Right lobe of liver (tissue), 6 donors: ENCODE data around the gene LCA5L. TPM values are rescaled to one million over a fixed set of nuclear protein-coding genes. Genes with fewer than 3 reads are reported as not detected.
"Not testable (repeated sequence)": the region's sequence is repeated elsewhere in the genome, so short reads cannot be mapped to it uniquely, and the experiment has no call there.

Experiments used
- ATAC-seq, 4 donors: fragments of 200-7000 bp; cut with Tn5 transposase; one replicate each; pipeline ENCODE4 v1.9.1; 2020; ENCODE audit warnings: mild to moderate bottlenecking in 4 of 4, moderate library complexity in 4 of 4
- DNase-seq, 3 donors: peaks; one replicate each; pipeline ENCODE4 v3.0.0-alpha.2; 2020
- H3K27ac ChIP-seq, 3 donors: fragments of 200-600 bp; one replicate each; pipeline ENCODE4 v1.8.0; 2022
- H3K27me3 ChIP-seq, 2 donors: fragments of 200-600 bp; one replicate each; pipeline ENCODE4 v1.8.0; 2022
- H3K36me3 ChIP-seq, 4 donors: fragments of 200-600 bp; sonication (generic) in 1 of 4; one replicate each; pipeline versions ENCODE4 v1.5.1 to v1.8.0; 2017 to 2022; ENCODE audit warnings: control low read depth in 1 of 4
- H3K4me1 ChIP-seq, 4 donors: fragments of 200-600 bp; sonication (generic) in 1 of 4; one replicate each; pipeline versions ENCODE4 v1.5.1 to v1.8.0; 2017 to 2022; ENCODE audit warnings: control low read depth in 1 of 4
- H3K4me3 ChIP-seq, 3 donors: fragments of 200-600 bp; one replicate each; pipeline ENCODE4 v1.8.0; 2022
- H3K9me3 ChIP-seq, 4 donors: fragments of 200-600 bp; sonication (generic) in 1 of 4; one replicate each; pipeline versions ENCODE4 v1.5.1 to v1.8.0; 2017 to 2022; ENCODE audit warnings: control low read depth in 1 of 4
- CTCF ChIP-seq, 4 donors: fragments of 200-600 bp in 3 of 4; fragments of 450-650 bp in 1 of 4; IDR thresholded peaks; one replicate each; pipeline versions ENCODE4 v1.5.1 to v1.8.0; 2016 to 2022; ENCODE audit warnings: antibody characterized with exemption in 4 of 4, mild to moderate bottlenecking in 2 of 4
- POLR2A ChIP-seq: fragments of 450-650 bp; IDR thresholded peaks from one replicate; pipeline ENCODE4 v1.6.1; 2017; ENCODE audit warnings: antibody characterized with exemption, mild to moderate bottlenecking
- WGBS: methylation state at CpG from one replicate; pipeline ENCODE4 v1.1.6; 2018; ENCODE audit warnings: low coverage, low lambda C conversion rate; ENCODE audit not compliant: insufficient coverage; ENCODE audit errors: missing lambda C conversion rate; 5-methylcytosine and 5-hydroxymethylcytosine counted together
- intact Hi-C, 2 donors: fragments of 100-400 bp; cut with DNase I; formaldehyde crosslinking; loops; one replicate each; pipeline versions ENCODE4 v1.11.2 to v1.14.1; 2022
- total RNA-seq, 6 experiments: library from RNA; depleted of rRNA in 2 of 6; stranded (reverse); fragments of >200 nt in 2 of 6; fragmentation: NEBNext Ultra II Directional in 3 of 6; extraction: Animal tissue kit (Norgen Biotek cat#: 25700) in 3 of 6; gene quantifications; one replicate each; pipeline versions ENCODE4 v1.1.0 to v1.2.4, GENCODE V29; 2016 to 2023
- donor health status: DM: no; HTN: yes; CAD: no.
- donor health status: DM: no; HTN: no; CAD: no.
- donor health status: DM: no; HTN: no; CAD: no.
- donor health status: DM: no; HTN: yes; CAD: no.
- donor health status: DM: no; HTN: yes; CAD: no.

LCA5L gene
- total RNA-seq, 6 experiments from 2014 or later, result 0.54 to 2.8 (median 1.1) TPM

- no peak for TF ChIP-seq POLR2A
- TF ChIP-seq CTCF (IDR thresholded peaks at IDR 0.05), result no peak
- Histone ChIP-seq H3K27ac (no peak overlapping the region), H3K9me3 (no peaks in the 10 kb centered on the region), H3K27me3 (no peaks in the 10 kb centered on the region), H3K36me3 (no peaks in the 10 kb centered on the region), H3K4me3 (no peak overlapping the region), H3K4me1 (no peaks in the 10 kb centered on the region)
- DNase-seq (no peak), ATAC-seq (no peak)
- WGBS, result 100% methylated on average over 2 of the region's 2 CpGs
- intact Hi-C loops, result no loop called here
Observed at GRCh38 chr21:39429445-39429844, 16.1 kb downstream of the LCA5L start.

- TF ChIP-seq POLR2A (no peak), CTCF (IDR thresholded peaks at IDR 0.05) (no peak)
- Histone ChIP-seq H3K36me3 (no peaks in the 10 kb centered on the region), H3K4me1 (no peaks in the 10 kb centered on the region), H3K9me3 (no peaks in the 10 kb centered on the region), H3K4me3 (no peak overlapping the region), H3K27ac (no peak overlapping the region), H3K27me3 (no peaks in the 10 kb centered on the region)
- intact Hi-C loops, result no loop called here
- no peak for DNase-seq
- ATAC-seq, result no peak
- 70% methylated on average over 5 of the region's 5 CpGs for WGBS
Observed at GRCh38 chr21:39422527-39423241, 22.9 kb downstream of the LCA5L start.

- H3K4me1 ChIP-seq, H3K27me3 ChIP-seq, H3K27ac ChIP-seq, ATAC-seq, H3K9me3 ChIP-seq, H3K4me3 ChIP-seq, H3K36me3 ChIP-seq, intact Hi-C loops, DNase-seq: not testable (repeated sequence)
- 93% methylated on average over 4 of the region's 5 CpGs for WGBS
Observed at GRCh38 chr21:39419204-39419603, 26.4 kb downstream of the LCA5L start.

GRCh38 chr21:39406065-39406464 lies 39.5 kb downstream of the LCA5L start:
- H3K4me3 ChIP-seq, result no peak overlapping the region
- peaks cover 0 to 2% (median 0%) of the 10 kb centered on the region in 4 donors for H3K36me3 ChIP-seq
- intact Hi-C loops, result no loop called here
- WGBS, result 100% methylated on average over 2 of the region's 2 CpGs
- H3K4me1 ChIP-seq, result no peaks in the 10 kb centered on the region
- DNase-seq (no peak), ATAC-seq (no peak)
- H3K27me3 ChIP-seq, result no peaks in the 10 kb centered on the region
- no peaks in the 10 kb centered on the region for H3K9me3 ChIP-seq
- no peak overlapping the region for H3K27ac ChIP-seq
- no peak for TF ChIP-seq CTCF (IDR thresholded peaks at IDR 0.05)
- no peak for TF ChIP-seq POLR2A

DNA sequence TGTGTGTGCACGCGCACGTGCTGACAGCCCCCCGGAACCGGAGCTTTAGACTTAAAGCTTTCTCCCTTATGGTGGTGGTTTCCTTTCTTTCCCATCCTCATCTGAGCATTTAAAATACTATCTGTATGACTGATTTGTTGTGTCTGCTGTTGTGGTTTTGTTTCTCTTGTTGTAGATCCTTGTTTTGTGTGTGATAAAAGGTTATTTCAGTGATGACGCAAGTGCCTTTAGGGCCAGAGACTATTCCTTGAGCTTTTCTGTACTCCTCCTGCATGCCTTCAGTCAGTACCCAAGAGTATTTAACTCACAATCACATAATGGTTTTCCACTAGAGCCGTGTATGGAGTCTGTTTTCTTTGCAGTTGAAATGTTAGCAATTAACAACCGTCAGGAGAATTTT lies 45.4 kb downstream of the LCA5L start:
- ATAC-seq (no peak), DNase-seq (no peak)
- no peak overlapping the region for H3K4me3 ChIP-seq
- H3K27ac ChIP-seq, result no peak overlapping the region
- H3K36me3 ChIP-seq, result peaks cover 0 to 3% (median 1%) of the 10 kb centered on the region in 4 donors
- intact Hi-C loops, result no loop called here
- H3K27me3 ChIP-seq, result no peaks in the 10 kb centered on the region
- WGBS, result 74% methylated on average over 7 of the region's 8 CpGs
- TF ChIP-seq CTCF (IDR thresholded peaks at IDR 0.05), result no peak
- TF ChIP-seq POLR2A, result no peak
- H3K9me3 ChIP-seq, result no peaks in the 10 kb centered on the region
- no peaks in the 10 kb centered on the region for H3K4me1 ChIP-seq
